ENCODE measurements around the gene FHIT. TPM values are rescaled to one million over a fixed set of nuclear protein-coding genes. Genes with fewer than 3 reads are reported as not detected.

FHIT gene
- total RNA-seq, 1 experiment from 2014 or later = 20.1 TPM

DNA sequence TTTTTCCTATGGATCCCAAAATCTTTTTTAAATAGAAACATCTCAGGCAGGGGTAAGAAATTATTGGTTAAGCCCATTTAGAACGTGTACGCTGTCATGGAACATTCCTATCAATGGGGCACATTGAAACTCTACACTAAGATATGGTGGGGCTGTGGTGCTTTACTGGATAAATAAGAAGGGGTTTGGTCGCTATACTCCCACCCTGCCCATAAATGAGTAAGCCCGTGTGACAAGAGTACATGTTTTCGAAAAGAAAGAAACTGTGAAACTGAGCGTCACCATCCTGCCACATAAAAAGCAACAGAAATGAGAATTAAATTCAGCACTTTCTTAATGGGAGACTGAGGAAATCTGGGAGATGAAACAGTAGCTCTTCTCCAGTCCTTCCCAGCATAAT is 1271.7 kb downstream of the FHIT start:
- ChIA-PET CTCF (interaction anchor here (0.8 kb wide), 1 partner anchor 10 kb away, joined by 4 read pairs; no protein-coding TSS in a partner anchor), POLR2A (no interaction called here)
- TF ChIP-seq, protein P1, sequence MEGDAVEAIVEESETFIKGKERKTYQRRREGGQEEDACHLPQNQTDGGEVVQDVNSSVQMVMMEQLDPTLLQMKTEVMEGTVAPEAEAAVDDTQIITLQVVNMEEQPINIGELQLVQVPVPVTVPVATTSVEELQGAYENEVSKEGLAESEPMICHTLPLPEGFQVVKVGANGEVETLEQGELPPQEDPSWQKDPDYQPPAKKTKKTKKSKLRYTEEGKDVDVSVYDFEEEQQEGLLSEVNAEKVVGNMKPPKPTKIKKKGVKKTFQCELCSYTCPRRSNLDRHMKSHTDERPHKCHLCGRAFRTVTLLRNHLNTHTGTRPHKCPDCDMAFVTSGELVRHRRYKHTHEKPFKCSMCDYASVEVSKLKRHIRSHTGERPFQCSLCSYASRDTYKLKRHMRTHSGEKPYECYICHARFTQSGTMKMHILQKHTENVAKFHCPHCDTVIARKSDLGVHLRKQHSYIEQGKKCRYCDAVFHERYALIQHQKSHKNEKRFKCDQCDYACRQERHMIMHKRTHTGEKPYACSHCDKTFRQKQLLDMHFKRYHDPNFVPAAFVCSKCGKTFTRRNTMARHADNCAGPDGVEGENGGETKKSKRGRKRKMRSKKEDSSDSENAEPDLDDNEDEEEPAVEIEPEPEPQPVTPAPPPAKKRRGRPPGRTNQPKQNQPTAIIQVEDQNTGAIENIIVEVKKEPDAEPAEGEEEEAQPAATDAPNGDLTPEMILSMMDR (IDR thresholded peaks at IDR 0.05; ENCODE audit: unreplicated experiment) = no peak
- Mint-ChIP-seq H3K27ac (ENCODE audit: low read depth, unreplicated experiment) (no peak overlapping the region), H3K9me3 (ENCODE audit: unreplicated experiment) (no peaks in the 10 kb centered on the region), H3K36me3 (ENCODE audit: insufficient read depth, unreplicated experiment) (no peaks in the 10 kb centered on the region), H3K4me1 (ENCODE audit: insufficient read depth, unreplicated experiment) (no peaks in the 10 kb centered on the region), H3K27me3 (ENCODE audit: insufficient read depth, unreplicated experiment) (no peaks in the 10 kb centered on the region), H3K4me3 (ENCODE audit: unreplicated experiment) (no peak overlapping the region)
- BruUV-seq (replicated peaks) = no TSS peak
- DNase-seq (ENCODE audit: unreplicated experiment) = no peak
- intact Hi-C loops (cut with micrococcal nuclease) = no loop called here

DNA sequence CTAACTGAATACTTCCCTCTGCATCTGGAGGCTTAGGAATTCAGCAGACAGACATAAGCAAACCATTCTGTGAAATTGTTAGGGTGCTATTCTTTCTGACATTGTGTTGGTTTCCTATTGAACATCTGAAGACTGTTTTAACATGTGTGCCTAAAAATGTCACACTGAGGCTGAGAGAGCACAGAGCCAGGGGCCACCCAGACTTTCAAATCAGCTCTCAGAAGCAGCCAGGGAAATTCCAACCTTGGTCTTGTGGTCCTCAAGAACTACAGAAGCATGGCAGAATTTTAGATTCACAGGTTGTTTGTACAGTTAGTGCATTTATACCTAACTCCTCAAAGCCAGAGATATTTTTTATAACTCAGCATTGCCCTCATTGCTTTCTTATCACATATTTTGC is 1272.3 kb downstream of the FHIT start:
- no peak for DNase-seq (ENCODE audit: unreplicated experiment)
- ChIA-PET POLR2A (no interaction called here), CTCF (interaction anchor here (0.8 kb wide), 1 partner anchor 10 kb away, joined by 4 read pairs; no protein-coding TSS in a partner anchor)
- Mint-ChIP-seq H3K27ac (ENCODE audit: low read depth, unreplicated experiment) (no peak overlapping the region), H3K4me3 (ENCODE audit: unreplicated experiment) (no peak overlapping the region), H3K27me3 (ENCODE audit: insufficient read depth, unreplicated experiment) (no peaks in the 10 kb centered on the region), H3K36me3 (ENCODE audit: insufficient read depth, unreplicated experiment) (no peaks in the 10 kb centered on the region), H3K9me3 (ENCODE audit: unreplicated experiment) (no peaks in the 10 kb centered on the region), H3K4me1 (ENCODE audit: insufficient read depth, unreplicated experiment) (no peaks in the 10 kb centered on the region)
- intact Hi-C loops (cut with micrococcal nuclease) = no loop called here
- TF ChIP-seq, protein P1 (IDR thresholded peaks at IDR 0.05; ENCODE audit: unreplicated experiment) = no peak
- no TSS peak for BruUV-seq (replicated peaks)

DNA sequence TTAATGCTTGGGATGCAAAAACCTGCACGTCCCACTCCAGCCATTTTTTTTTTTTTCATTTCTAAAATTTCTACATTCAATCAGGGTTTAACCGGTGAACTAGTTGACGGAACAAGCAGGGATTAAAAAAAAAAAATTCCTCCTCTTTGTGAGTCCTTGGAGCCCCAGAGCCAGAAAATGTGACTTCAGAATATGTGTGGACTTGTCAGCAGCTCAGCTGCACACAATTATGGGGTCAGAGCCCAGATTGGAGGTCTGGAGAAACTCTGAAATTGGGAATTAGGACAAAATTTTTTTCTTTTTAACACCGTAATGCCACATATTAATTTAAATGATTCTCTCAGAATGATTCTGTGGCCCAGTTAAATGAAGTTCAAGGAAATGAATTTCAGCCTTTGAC is 1280.5 kb downstream of the FHIT start:
- Mint-ChIP-seq H3K27me3 (ENCODE audit: insufficient read depth, unreplicated experiment) (no peaks in the 10 kb centered on the region), H3K4me3 (ENCODE audit: unreplicated experiment) (no peak overlapping the region), H3K4me1 (ENCODE audit: insufficient read depth, unreplicated experiment) (no peaks in the 10 kb centered on the region), H3K9me3 (ENCODE audit: unreplicated experiment) (no peaks in the 10 kb centered on the region), H3K36me3 (ENCODE audit: insufficient read depth, unreplicated experiment) (no peaks in the 10 kb centered on the region), H3K27ac (ENCODE audit: low read depth, unreplicated experiment) (no peak overlapping the region)
- TF ChIP-seq, protein P1 (IDR thresholded peaks at IDR 0.05; ENCODE audit: unreplicated experiment) = no peak
- ChIA-PET CTCF (interaction anchor here (0.6 kb wide), 1 partner anchor 1269 kb away, joined by 3 read pairs; no protein-coding TSS in a partner anchor), POLR2A (interaction anchor here (1.0 kb wide), 1 partner anchor 13 kb away, joined by 5 read pairs; no protein-coding TSS in a partner anchor)
- DNase-seq (ENCODE audit: unreplicated experiment) = no peak
- no TSS peak for BruUV-seq (replicated peaks)
- intact Hi-C loops (cut with micrococcal nuclease) = no loop called here

DNA sequence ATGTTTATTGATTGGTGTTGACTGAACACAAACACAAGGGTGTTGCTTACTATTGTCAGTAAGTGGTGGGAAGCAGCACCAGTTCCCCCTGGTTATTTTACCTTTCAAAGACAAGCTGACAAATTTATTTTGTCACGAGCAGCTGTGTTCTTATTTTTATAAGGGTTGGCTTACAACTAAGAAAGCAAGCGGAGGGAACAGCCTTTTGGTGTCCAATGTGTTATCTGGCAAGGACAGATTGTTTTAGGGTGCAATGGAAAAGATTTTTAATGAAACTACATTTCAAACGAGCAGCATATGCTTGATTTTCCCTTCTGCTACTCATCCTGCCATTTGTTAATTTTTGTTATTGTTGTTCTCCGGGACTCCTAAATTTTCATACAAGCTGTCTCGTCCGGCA is 1280.9 kb downstream of the FHIT start:
- Mint-ChIP-seq H3K4me3 (ENCODE audit: unreplicated experiment) (no peak overlapping the region), H3K9me3 (ENCODE audit: unreplicated experiment) (no peaks in the 10 kb centered on the region), H3K27me3 (ENCODE audit: insufficient read depth, unreplicated experiment) (no peaks in the 10 kb centered on the region), H3K36me3 (ENCODE audit: insufficient read depth, unreplicated experiment) (no peaks in the 10 kb centered on the region), H3K27ac (ENCODE audit: low read depth, unreplicated experiment) (no peak overlapping the region), H3K4me1 (ENCODE audit: insufficient read depth, unreplicated experiment) (no peaks in the 10 kb centered on the region)
- POLR2A ChIA-PET = interaction anchor here (1.0 kb wide), 1 partner anchor 12 kb away, joined by 5 read pairs; no protein-coding TSS in a partner anchor
- TF ChIP-seq, protein P1 (IDR thresholded peaks at IDR 0.05; ENCODE audit: unreplicated experiment) = no peak
- CTCF ChIA-PET = interaction anchor here (0.6 kb wide), 1 partner anchor 1270 kb away, joined by 3 read pairs; no protein-coding TSS in a partner anchor
- intact Hi-C loops (cut with micrococcal nuclease) = no loop called here
- no peak for DNase-seq (ENCODE audit: unreplicated experiment)
- no TSS peak for BruUV-seq (replicated peaks)

Measured in MCF 10A (cell line).